DOHH2 (cell line): ENCODE measurements around the gene COG4.

ENCODE experiments used
- H3F3A ChIP-seq: fragments of 200-600 bp; sonication (generic), shearing (Covaris generic); 2 replicates; pipeline ENCODE4 v1.6.0; 2016; ENCODE audit warnings: antibody characterized with exemption, mild to moderate bottlenecking; ENCODE audit not compliant: control insufficient read depth, insufficient read depth
- H3K27ac ChIP-seq: fragments of 200-600 bp; sonication (generic); 2 replicates; pipeline ENCODE4 v1.5.1; 2014; ENCODE audit warnings: low read depth, mild to moderate bottlenecking, low read length, moderate library complexity
- H3K27me3 ChIP-seq: fragments of 200-600 bp; sonication (generic); 2 replicates; pipeline ENCODE4 v1.6.1; 2014; ENCODE audit warnings: mild to moderate bottlenecking, low read length, mixed read lengths; ENCODE audit not compliant: control insufficient read depth
- H3K36me3 ChIP-seq: fragments of 200-600 bp; sonication (generic); 2 replicates; pipeline ENCODE4 v1.6.1; 2014; ENCODE audit warnings: mild to moderate bottlenecking, low read length, moderate library complexity, mixed read lengths; ENCODE audit not compliant: control insufficient read depth
- H3K4me1 ChIP-seq: fragments of 200-600 bp; sonication (generic); 2 replicates; pipeline ENCODE4 v1.6.1; 2014; ENCODE audit warnings: mild to moderate bottlenecking, low read length, mixed read lengths; ENCODE audit not compliant: control insufficient read depth
- H3K4me2 ChIP-seq: fragments of 200-600 bp; sonication (generic); 2 replicates; pipeline ENCODE4 v1.6.0; 2014; ENCODE audit warnings: mild to moderate bottlenecking, low read length, moderate library complexity
- H3K4me3 ChIP-seq: fragments of 200-600 bp; sonication (generic); 2 replicates; pipeline ENCODE4 v1.5.1; 2014; ENCODE audit warnings: mild to moderate bottlenecking, low read length, mixed read lengths
- H3K79me2 ChIP-seq: fragments of 200-600 bp; sonication (generic); 2 replicates; pipeline ENCODE4 v1.6.1; 2014; ENCODE audit warnings: mild to moderate bottlenecking, low read length, mixed read lengths; ENCODE audit not compliant: control insufficient read depth
- H3K9me2 ChIP-seq: fragments of 200-600 bp; sonication (generic); replicated peaks from 2 replicates; pipeline ENCODE4 v1.6.1; 2014; ENCODE audit warnings: mild to moderate bottlenecking, low read length, mixed read lengths; ENCODE audit not compliant: control insufficient read depth
- H3K9me3 ChIP-seq: fragments of 200-600 bp; sonication (generic); 2 replicates; pipeline ENCODE4 v1.6.1; 2014; ENCODE audit warnings: antibody characterized with exemption, low read length, mixed read lengths; ENCODE audit not compliant: control insufficient read depth, insufficient read depth
- H4K20me1 ChIP-seq: fragments of 200-600 bp; sonication (generic); 2 replicates; pipeline ENCODE4 v1.6.0; 2014; ENCODE audit warnings: low read depth, mild to moderate bottlenecking, antibody characterized with exemption, low read length, moderate library complexity; ENCODE audit not compliant: control insufficient read depth, insufficient read depth
- EZH2phosphoT487 ChIP-seq: fragments of 200-600 bp; sonication (generic); IDR thresholded peaks from 2 replicates; pipeline ENCODE4 v1.6.1; 2017; ENCODE audit warnings: borderline replicate concordance, mild to moderate bottlenecking, antibody characterized with exemption, low read length, moderate library complexity, mixed read lengths
- TF ChIP-seq, protein P1 (sequence below): fragments of 200-600 bp; sonication (generic); IDR thresholded peaks from one replicate; pipeline ENCODE4 v1.5.1; 2014; ENCODE audit warnings: antibody characterized with exemption, mild to moderate bottlenecking, low read depth, low read length; ENCODE audit not compliant: poor library complexity, severe bottlenecking

The COG4 gene

DNA sequence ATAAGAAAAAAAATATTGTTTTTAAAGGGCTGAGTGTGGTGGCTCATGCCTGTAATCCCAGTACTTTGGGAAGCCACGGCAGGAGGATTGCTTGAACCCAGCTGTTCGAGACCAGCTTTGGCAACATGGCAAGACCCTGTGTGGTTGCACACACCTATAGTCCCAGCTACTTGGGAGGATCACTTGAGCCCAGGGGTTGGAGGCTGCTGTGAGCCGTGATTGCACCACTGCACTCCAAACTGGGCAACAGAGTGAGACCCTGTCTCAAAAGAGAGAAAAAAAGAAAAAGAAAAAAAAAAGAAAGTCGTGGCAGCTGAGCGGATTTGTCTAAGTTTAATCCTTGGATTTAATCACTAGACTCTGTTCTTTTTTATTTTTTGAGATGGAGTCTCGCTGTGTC lies 75.3 kb downstream of the COG4 start:
- peaks cover 3% of the 10 kb centered on the region; the same call in 1 of the 2 replicates for H3F3A ChIP-seq
- no peak overlapping the region for H3K4me3 ChIP-seq
- no peaks in the 10 kb centered on the region for H3K9me2 ChIP-seq
- H3K4me1 ChIP-seq = peaks cover 15% of the 10 kb centered on the region
- TF ChIP-seq, protein P1, sequence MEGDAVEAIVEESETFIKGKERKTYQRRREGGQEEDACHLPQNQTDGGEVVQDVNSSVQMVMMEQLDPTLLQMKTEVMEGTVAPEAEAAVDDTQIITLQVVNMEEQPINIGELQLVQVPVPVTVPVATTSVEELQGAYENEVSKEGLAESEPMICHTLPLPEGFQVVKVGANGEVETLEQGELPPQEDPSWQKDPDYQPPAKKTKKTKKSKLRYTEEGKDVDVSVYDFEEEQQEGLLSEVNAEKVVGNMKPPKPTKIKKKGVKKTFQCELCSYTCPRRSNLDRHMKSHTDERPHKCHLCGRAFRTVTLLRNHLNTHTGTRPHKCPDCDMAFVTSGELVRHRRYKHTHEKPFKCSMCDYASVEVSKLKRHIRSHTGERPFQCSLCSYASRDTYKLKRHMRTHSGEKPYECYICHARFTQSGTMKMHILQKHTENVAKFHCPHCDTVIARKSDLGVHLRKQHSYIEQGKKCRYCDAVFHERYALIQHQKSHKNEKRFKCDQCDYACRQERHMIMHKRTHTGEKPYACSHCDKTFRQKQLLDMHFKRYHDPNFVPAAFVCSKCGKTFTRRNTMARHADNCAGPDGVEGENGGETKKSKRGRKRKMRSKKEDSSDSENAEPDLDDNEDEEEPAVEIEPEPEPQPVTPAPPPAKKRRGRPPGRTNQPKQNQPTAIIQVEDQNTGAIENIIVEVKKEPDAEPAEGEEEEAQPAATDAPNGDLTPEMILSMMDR = no peak
- no peak for TF ChIP-seq EZH2phosphoT487
- H3K27ac ChIP-seq = no peak overlapping the region
- no peaks in the 10 kb centered on the region for H3K79me2 ChIP-seq
- no peak overlapping the region for H3K4me2 ChIP-seq
- H4K20me1 ChIP-seq = no peaks in the 10 kb centered on the region
- no peaks in the 10 kb centered on the region for H3K27me3 ChIP-seq
- no peaks in the 10 kb centered on the region for H3K36me3 ChIP-seq
- no peaks in the 10 kb centered on the region for H3K9me3 ChIP-seq

DNA sequence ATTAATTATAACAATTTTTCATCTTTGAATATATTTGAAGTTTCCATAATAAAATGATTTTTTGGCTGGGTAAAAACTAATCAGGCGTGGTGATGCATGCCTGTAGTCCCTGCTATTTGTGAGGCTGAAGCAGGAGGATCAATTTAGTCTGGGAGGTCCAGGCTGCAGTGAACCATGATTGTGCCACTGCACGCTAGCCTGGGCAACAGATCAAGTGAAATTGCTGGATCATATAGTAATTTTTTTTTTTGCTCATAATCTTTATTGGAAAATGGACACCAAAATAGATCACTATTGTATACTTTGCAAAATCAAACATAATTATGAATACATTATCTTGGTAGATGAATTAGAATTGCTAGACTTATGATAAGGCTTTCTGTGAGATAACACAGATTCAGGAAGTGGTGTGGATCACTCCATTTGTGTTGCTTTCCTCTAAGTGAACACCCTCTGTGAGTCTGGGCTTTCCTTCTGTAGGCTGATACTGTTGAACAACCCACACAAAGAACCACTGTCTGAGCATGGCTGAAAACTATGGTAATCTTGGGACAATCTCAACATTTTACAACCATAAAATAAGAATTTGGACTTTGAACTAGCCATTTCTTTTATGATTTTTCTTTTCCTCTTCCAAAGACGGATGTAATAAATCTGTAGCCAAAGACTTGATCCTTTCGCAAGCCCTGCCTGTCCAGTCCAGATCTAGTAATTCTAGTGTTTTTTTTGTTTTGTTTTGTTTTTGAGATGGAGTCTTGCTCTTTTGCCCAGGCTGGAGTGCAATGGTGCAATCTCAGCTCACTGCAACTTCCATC lies 78.9 kb downstream of the COG4 start:
- Histone ChIP-seq H3K27ac (no peak overlapping the region), H4K20me1 (no peaks in the 10 kb centered on the region), H3K4me1 (peaks cover 23% of the 10 kb centered on the region), H3K9me2 (no peaks in the 10 kb centered on the region), H3K36me3 (no peaks in the 10 kb centered on the region), H3K4me2 (no peak overlapping the region), H3F3A (no peaks in the 10 kb centered on the region), H3K4me3 (no peak overlapping the region), H3K27me3 (no peaks in the 10 kb centered on the region), H3K79me2 (no peaks in the 10 kb centered on the region), H3K9me3 (no peaks in the 10 kb centered on the region)
- TF ChIP-seq EZH2phosphoT487 = no peak
- TF ChIP-seq, protein P1 = no peak

DNA sequence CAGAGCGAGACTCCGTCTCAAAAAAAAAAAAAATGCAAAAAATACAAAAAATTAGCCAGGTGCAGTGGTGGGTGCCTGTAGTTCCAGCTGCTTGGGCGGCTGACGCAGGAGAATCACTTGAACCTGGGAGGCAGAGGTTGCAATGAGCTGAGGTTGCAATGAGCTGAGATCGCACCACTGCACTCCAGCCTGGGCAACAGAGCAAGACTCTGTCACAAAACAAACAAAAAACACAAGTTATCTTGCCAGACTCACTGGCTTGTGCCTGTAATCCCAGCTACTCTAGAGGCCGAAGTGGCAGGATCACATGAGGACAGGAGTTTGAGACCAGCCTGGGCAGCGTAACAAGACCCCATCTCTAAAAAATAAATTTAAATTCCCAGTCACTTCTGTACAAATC lies 81.0 kb downstream of the COG4 start:
- Histone ChIP-seq H3K36me3 (peaks cover 8% of the 10 kb centered on the region; the same call in 1 of the 2 replicates), H3K79me2 (peaks cover 14% of the 10 kb centered on the region), H3F3A (no peaks in the 10 kb centered on the region), H4K20me1 (no peaks in the 10 kb centered on the region), H3K4me2 (no peak overlapping the region), H3K9me2 (no peaks in the 10 kb centered on the region), H3K4me1 (peaks cover 26% of the 10 kb centered on the region), H3K27me3 (no peaks in the 10 kb centered on the region), H3K9me3 (no peaks in the 10 kb centered on the region), H3K4me3 (no peak overlapping the region), H3K27ac (no peak overlapping the region)
- no peak for TF ChIP-seq EZH2phosphoT487
- TF ChIP-seq, protein P1 = no peak
